NCI-H128 (cell line): Measurements from ENCODE around the gene ARMC10.
"Not testable (repeated sequence)": the region's sequence is repeated elsewhere in the genome, so short reads cannot be mapped to it uniquely, and the experiment has no call there.

Source experiments
- DNase-seq: peaks from one replicate; lab custom pipeline; 2025; ENCODE audit not compliant: unreplicated experiment; lab: John Stamatoyannopoulos, UW

The ARMC10 gene

DNA sequence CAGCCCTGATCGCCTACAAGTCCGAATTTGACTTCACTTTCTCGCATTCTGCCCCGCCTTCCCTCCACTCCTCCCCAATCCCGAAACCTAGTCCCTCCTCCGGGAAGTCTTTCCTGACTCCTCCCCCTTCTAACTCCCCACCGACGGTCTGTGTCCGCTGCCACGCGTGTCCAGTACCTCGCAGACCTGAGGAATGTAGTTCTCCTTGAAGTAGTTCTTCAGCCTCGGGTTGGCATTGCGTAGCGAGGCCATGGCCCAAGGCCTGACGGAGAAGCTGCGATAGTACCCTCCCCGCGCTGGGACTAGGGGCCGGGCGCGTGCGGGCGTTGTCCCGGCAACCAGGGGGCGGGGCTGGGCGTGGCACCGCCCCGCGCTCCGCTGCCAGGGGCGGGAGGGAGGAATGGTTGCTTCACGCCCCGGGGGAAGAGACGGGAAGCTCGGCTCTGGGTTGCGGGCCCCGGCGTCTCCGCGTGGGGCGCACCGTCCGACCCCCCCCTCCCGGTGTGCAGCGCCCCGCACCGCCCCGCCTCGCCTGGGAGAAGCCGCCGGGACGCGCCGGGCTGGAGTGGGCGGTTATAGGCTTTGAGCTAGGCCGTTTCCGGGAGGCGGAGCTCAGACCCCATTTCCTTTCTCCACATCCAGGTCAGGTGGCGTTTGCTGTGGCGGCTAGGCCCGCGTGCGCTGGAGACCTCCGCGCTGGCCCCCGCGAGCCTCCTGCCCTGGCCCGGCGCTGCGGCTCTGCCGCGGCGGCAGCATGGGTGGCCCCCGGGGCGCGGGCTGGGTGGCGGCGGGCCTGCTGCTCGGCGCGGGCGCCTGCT, at the start of gene ARMC10, which contains the start of gene FBXL13:
TSS of gene ARMC10 (plus strand) at position 622 of the 818 bp plus-strand sequence. CDS start at position 755, 133 bp downstream.
TSS of gene FBXL13 (minus strand) at position 278 of the 818 bp plus-strand sequence.
- DNase-seq, result peak; percentile 84

DNA sequence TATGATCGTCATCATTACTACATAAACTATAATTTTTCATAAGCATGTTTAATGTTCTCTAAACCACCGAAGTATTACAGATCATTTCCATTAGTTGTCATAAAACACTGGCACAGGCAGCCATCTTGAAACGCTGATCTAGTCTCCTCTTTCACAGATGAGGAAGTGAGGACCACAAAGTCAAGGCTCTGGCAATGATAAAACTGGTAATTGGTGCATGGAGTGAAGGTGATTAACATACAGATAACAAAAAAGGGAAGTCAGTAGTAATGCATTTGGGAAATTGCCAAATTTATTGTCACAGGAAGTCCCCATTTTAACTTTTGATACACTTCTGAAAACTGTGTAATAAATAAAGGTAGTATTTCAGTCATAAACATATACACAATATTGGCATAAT, 49.6 kb upstream of the ARMC10 start:
- DNase-seq, result no peak

DNA sequence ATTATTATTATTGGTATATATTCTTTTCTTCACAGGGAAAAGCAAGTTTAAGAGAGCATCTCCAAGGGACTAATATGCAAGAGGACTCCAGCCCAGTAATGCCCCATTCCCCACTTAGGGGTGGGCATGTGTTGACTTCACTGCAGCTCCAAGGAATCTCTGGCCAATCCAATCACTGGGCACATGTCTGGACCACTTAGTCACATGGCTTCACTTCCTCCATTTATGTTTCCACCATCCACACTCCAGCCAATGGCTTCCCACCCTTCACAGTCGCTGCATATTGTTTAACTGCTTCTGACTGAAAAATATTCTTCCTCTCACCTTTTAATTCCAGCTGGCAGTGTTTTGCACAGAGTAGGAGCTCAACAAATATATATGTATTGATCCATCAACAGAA, 43.9 kb upstream of the ARMC10 start:
- no peak for DNase-seq

DNA sequence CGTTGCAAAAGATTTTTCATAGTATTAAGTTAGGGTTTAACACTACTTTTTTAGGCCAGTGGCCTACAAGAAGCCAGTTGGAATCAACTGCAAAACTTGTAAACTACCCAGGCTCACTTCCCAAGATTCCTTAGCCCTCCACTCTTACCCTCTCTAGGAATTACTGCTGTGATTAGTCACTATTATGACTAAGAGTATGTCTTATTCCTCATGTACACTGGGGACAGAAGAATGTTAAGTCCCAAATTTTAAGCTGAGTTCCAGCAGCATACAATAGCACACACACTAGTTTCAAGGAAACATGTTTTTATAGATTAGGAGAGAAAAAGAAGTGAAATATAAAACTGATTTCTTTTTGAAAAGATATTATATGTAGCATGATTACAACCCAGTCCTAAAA, 43.2 kb upstream of the ARMC10 start:
- DNase-seq, result no peak

DNA sequence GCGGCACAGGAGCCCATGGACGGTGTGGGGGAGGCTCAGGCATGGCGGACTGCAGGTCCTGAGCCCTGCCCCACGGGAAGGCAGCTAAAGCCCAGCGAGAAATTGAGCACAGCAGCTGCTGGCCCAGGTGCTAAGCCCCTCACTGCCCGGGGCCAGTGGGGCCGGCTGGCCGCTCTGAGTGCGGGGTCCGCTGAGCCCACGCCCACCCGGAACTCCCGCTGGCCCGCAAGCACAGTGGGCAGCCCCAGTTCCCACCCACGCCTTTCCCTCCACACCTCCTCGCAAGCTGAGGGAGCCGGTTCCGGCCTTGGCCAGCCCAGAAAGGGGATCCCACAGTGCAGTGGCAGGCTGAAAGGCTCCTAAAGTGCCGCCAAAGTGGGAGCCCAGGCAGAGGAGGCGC, 40.6 kb upstream of the ARMC10 start:
- DNase-seq, result not testable (repeated sequence)

DNA sequence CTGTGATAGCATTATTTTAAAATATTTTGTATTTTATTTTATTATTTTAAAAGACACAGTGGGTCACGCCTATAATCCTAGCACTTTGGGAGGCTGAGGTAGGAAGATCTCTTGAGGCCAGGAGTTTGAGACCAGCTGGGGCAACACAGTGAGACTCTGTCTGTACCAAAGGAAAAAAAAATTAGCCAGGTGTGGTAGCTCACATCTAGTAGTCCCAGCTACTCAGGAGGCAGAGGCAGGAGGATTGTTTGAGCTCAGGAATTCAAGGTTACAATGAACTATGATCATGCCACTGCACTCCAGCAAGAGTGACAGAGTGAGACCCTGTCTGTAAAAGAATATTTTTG, 37.5 kb upstream of the ARMC10 start:
- DNase-seq, result no peak

DNA sequence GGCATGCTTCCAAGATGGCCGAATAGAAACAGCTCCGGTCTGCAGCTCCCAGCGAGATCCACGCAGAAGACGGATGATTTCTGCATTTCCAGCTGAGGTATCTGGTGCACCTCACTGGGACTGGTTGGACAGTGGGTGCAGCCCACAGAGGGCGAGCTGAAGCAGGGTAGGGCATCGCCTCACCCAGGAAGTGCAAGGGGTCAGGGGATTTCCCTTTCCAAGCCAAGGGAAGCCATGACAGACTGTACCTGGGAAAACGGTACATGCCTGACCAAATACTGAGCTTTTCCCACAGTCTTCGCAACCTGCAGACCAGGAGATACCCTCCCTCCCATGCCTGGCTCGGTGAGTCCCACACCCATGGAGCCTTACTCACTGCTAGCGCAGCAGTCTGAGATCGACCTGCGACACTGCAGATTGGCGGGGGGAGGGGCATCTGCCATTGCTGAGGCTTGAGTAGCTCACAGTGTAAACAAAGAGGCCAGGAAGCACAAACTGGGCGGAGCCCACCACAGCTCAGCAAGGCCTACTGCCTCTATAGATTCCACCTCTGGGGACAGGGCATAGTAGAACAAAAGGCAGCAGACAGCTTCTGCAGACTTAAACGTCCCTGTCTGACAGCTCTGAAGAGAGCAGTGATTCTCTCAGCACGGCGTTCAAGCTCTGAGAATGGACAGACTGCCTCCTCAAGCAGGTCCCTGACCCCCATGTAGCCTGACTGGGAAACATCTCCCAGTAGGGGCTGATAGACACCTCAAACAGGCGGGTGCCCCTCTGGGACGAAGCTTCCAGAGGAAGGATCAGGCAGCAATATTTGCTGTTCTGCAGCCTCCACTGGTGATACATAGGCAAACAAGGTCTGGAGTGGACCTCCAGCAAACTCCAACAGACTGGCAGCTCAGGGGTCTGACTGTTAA, 36.9 kb upstream of the ARMC10 start:
- DNase-seq, result not testable (repeated sequence)

DNA sequence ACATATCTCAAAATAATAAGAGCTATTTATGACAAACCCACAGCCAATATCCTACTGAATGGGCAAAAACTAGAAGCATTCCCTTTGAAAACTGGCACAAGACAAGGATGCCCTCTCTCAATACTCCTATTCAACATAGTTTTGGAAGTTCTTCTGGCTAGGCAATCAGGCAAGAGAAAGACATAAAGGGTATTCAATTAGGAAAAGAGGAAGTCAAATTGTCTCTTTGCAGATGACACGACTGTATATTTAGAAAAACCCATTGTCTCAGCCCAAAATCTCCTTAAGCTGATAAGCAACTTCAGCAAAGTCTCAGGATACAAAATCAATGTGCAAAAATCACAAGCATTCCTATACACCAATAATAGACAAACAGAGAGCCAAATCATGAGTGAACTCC, 33.1 kb upstream of the ARMC10 start:
- DNase-seq, result not testable (repeated sequence)

DNA sequence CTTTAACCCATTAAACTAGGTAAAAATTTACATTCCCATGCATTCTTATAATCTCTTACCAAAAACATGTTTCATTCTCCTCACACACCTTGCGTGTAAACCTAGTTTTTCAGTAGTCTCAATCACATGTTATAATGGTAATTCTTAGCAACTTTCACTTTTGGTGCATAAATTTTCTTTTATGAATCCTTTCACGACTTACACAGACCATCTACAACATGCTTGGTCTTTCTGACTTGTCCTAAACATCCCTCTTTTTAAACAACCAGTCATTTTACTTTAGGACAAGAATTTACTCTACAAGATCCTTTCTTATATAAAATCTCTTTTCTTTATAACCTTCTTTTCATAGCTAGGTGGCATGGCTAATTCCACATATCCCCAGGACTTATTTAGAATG, 26.1 kb upstream of the ARMC10 start:
- no peak for DNase-seq

DNA sequence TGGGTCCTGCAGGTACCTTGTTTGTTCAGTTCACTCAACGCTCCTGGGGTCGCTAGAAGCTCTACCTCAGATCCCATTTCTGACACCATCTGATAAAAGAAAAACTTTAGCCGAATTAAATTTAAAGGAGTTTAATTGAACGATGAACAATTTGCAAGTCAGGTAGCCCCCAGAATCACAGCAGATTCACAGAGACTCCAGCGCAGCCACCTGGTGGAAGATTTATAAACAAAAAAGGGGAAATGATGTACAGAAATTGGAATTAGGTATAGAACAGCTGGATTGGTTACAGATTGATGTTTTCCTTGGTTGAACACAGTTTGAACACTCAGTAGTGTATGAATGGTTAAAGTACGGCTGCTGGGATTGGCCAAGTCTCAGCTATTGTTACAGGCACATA, 23.4 kb upstream of the ARMC10 start:
- no peak for DNase-seq

DNA sequence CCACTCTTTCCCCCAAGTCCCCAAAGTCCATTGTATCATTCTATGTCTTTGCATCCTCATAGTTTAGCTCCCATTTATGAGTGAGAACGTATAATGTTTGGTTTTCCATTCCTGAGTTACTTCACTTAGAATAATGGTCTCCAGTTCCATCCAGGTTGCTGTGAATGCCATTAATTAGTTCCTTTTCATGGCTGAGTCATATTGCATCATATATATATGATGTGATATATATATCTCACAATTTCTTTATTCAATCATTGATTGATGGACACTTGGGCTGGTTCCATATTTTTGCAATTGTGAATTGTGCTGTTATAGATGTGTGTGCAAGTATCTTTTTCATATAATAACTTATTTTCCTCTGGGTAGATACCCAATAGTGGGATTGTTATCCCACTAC, 18.9 kb upstream of the ARMC10 start:
- not testable (repeated sequence) for DNase-seq

DNA sequence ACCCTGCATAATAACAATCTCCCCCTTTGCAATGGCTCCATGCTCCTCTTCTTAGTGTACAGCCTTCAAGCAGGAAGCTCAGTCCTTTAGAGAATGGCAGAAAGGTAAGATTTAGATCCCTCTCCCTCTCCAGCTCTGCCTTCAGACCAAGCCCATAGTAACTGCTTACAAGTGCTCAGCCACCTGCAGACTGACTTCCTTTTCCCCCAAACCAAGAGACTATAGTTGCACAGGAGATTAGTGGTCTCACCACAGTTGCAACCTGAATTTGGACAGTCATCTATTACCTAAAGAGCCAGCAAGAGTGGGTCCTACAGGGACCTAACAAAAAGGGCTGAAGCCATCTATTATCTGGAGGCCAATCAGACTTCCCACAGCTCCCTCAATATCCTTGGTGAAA, 16.8 kb upstream of the ARMC10 start:
- DNase-seq, result no peak

DNA sequence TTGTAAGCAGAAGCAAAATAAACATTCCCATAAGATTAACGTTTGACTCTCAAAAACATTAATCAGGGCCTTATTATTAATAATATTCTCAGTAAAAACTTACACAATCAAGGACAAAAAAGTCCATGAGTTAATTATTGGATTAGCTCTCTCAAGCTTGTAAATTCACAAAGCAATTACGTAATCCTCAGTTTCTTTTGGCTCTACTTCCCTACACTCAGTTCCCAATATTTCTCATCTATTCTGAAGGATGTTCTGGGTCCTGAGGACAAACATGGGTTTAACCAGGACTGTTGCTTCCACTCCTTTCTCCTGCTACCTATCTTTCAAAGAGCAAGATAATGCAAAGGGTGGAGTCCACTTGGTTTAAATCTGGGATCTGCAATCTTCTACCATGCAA, 15.5 kb upstream of the ARMC10 start:
- no peak for DNase-seq

DNA sequence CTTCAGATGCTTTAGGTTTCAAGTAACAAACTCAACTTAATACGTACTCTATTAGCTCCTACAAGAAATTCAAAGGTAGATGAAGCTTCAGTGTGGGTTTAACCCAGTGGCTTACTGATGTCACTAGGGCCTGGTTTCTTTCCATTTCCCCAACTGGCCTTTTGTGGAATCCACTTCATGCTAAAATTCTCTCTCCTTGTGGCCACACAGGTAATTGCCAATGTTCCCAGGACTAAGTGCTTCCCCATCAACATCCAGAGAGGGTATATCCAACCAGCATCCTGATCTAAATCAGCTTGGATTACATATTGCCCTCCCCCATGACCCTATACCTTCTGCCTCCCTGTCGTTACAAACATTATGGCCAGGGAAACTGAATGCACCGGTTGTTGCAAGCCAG, 11.0 kb upstream of the ARMC10 start:
- DNase-seq, result no peak

DNA sequence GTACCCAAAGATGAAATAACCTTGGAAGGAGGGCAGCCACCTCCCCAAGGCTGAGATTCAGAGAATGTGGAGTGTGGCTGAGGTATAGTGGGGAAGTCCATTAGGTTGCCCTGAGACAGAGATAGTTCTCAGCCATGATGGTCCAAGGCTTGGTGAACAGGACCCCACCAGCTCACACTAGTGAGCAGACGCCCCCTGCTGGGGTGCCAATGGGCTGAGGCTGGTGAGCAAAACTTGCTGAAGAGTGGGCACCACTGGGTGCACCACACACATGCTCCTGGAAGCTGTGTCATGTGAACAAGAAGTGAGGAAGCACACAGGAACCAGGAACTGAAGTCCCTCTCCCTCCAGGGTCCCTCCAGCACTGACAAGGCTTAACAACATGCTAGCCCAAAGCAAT, 9.3 kb upstream of the ARMC10 start:
- no peak for DNase-seq

DNA sequence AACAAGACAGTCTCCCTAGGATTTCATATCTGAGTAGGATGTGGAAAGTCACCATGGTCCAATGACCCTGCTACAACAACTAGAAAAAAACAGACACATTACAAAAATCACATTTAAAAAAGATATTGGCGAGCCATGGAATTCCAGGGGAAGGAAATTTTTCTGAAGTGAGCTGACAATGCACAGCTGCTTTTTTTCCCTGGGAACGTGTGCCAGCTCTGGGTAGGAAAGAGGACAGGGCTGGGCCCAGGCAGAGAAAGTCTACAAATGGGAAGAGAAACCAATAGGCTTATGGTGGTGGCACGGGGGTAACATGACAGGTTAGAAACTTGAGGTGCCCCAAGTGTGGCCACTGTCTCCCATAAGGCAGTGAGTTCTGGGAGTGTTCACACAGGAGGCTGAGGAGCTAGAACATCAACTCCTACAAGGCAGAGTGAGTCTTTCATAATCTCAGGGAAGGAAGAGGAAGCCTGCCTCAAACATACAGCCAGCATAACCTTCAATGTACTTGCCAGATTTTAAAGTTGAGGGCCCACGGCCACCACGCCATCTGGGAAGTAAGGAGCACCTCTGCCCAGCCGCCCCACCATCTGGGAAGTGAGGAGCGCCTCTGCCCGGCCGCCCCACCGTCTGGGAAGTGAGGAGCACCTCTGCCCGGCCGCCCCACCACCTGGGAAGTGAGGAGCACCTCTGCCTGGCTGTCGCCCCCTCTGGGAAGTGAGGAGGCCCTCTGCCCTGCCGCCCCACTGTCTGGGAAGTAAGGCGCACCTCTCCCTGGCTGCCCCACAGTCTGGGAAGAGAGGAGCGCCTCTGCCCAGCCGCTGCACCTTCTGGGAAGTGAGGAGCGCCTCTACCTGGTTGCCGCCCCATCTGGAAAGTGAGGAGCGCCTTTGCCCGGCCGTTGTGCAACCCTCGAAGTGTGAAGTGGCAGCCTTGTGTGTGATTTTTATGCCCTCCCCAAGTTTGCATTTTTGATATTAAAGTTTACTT, 6.2 kb upstream of the ARMC10 start:
- no peak for DNase-seq

DNA sequence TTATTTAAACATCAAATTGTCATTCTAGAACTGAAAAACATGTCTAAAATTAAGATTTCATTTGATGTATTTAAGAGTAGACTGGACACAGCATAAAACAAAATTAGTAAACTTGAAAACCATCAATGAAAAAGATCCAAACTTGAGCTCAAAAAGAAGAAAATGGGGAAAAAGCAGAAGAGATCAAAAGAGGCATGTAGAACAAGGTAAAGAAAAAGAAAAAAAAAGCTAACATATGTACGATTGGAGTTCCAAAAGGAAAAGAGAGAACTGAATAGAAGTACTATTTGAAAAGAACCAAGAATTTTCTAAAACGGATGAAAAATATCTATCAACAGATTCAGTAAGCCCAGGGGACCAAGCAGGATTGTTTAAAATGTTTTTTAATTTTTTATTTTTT, 3.9 kb upstream of the ARMC10 start:
- no peak for DNase-seq

DNA sequence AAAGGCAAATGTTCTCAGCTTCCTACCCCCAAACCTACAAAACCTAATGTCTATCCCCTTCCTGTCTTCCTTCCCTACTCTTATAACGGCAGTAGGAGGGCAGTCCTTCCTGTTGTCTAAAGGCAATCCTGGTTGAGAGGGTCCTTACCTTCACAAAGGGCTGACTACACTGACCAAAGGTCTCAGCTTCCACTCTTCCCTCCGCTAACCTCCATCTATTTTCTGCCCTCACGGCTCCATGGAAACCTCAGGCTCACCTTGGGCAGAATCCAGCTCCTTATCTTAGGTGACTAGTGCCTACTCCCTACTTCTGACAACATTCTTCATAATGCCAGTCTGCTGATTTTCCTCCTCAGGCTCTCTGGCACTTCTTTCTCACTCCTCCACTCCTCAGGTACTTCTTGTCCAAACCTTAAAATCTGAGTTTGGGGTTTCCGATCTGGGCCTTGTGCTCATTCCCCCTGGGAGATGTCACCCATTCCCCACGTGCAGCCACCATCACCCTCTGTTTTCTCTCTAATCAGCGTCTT, 886 bp upstream of the ARMC10 start:
- DNase-seq, result no peak

DNA sequence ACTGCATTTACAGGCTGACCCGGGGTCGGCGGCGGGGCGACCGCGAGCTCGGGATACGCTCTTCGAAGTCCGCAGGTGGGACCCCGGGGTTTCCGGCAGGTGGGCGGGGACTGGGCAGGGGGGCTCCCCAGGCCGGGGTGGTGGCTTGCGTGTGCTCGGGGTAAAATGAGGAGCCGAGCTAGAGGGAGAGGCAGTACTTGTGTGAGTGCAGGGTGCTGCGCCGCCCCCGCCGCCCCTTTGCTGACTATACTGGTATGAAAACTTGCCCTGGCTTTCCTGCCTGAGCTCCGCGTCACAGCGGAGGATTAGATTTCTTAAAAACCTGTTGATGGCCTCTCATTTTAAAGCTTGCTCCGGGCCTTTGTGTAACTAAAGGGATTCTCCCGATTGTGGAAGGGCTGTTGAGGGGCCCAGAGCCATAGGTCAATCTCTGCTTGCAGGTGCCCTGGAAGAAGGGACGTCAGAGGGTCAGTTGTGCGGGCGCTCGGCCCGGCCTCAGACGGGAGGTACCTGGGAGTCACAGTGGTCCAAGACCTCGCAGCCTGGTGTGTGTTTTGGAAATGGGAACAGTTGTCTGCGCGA, 488 bp downstream of the ARMC10 start:
- DNase-seq, result peak; percentile 30

DNA sequence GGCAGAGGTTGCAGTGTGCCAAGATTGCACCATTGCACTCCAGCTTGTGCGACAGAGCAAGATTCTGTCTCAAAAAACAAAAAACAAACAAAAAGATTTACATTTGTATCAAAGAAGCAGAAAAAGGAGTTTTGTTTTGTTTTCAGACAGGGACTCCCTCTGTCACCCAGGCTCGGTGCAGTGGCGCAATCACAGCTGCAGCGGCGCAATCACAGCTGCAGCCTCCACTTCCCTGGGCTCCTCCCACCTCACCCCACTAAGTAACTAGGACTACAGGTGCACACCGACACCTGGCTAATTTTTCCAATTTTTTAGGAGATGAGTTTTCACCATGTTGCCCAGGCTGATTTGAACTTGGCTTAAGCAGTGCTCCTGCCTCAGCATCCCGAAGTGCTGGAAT, 1.8 kb downstream of the ARMC10 start:
- DNase-seq, result no peak
